AG04450 (cell line): ENCODE results near the gene ATP5F1B. TPM values are rescaled to one million over a fixed set of nuclear protein-coding genes. Genes with fewer than 3 reads are reported as not detected.

Experiments used
- CTCF ChIA-PET: fragments of 300-600, 350-600 bp; formaldehyde crosslinking; extraction: SDS; loops from one replicate; lab custom pipeline; 2022; ENCODE audit warnings: antibody characterized with exemption, inconsistent platforms; lab: Charles Lee
- POLR2A ChIA-PET: fragments of 350-600 bp; formaldehyde crosslinking; extraction: SDS; loops from one replicate; lab custom pipeline; 2021; ENCODE audit warnings: antibody characterized with exemption, inconsistent platforms; lab: Yijun Ruan, JAX
- DNase-seq: peaks from one replicate; pipeline ENCODE4 v3.0.0-alpha.2; 2011; ENCODE audit warnings: low read depth, low spot score
- H3K27ac ChIP-seq: one replicate; pipeline ENCODE4 v1.5.1; 2012; ENCODE audit warnings: low read depth, low read length, control low read depth
- H3K27me3 ChIP-seq: one replicate; pipeline ENCODE4 v1.6.0; 2012; ENCODE audit warnings: low read length; ENCODE audit not compliant: control insufficient read depth, insufficient read depth
- H3K4me3 ChIP-seq: 2 replicates; pipeline ENCODE4 v1.5.1; 2011; ENCODE audit warnings: mild to moderate bottlenecking, low read depth, low read length, control low read depth
- H3K9me3 ChIP-seq: 2 replicates; pipeline ENCODE4 v1.5.1; 2012; ENCODE audit warnings: low read length; ENCODE audit not compliant: control insufficient read depth, insufficient read depth
- polyA plus RNA-seq: library from polyadenylated mRNA; depleted of rRNA; stranded (reverse); fragments of >200 nt; gene quantifications from 2 replicates; pipeline ENCODE4 v1.2.3, GENCODE V29; 2011
- TF ChIP-seq, protein P1 (sequence below): IDR thresholded peaks from 2 replicates; pipeline ENCODE4 v1.5.1; 2011; ENCODE audit warnings: low read depth, low read length, control low read depth, inconsistent platforms

The ATP5F1B gene
- polyA plus RNA-seq, 1 experiment, result 975 TPM

DNA sequence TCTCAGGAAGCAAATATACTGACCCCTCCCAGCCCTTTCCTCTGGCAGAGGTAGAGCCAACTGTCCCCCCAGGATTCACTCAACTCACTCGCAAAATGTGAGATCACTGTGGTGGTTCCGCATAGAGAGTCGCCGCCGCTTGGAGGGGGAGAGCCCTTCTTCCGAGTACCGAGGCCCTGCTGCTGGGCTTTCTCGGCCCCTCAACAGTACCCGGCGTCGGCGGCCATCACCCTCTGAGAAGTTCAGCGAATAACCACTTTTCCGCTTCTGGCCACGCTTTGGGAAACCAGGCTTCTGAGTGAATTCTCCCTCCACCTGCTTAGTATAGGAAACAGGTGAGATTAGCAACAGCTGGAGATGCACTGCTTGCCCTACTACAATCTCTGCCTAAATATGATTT lies 46.7 kb downstream of the ATP5F1B start:
- DNase-seq, result no peak
- ChIA-PET CTCF (no interaction called here), POLR2A (no interaction called here)
- H3K27ac ChIP-seq, result no peak overlapping the region
- TF ChIP-seq, protein P1, sequence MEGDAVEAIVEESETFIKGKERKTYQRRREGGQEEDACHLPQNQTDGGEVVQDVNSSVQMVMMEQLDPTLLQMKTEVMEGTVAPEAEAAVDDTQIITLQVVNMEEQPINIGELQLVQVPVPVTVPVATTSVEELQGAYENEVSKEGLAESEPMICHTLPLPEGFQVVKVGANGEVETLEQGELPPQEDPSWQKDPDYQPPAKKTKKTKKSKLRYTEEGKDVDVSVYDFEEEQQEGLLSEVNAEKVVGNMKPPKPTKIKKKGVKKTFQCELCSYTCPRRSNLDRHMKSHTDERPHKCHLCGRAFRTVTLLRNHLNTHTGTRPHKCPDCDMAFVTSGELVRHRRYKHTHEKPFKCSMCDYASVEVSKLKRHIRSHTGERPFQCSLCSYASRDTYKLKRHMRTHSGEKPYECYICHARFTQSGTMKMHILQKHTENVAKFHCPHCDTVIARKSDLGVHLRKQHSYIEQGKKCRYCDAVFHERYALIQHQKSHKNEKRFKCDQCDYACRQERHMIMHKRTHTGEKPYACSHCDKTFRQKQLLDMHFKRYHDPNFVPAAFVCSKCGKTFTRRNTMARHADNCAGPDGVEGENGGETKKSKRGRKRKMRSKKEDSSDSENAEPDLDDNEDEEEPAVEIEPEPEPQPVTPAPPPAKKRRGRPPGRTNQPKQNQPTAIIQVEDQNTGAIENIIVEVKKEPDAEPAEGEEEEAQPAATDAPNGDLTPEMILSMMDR, result no peak
- H3K27me3 ChIP-seq, result no peaks in the 10 kb centered on the region
- no peak overlapping the region for H3K4me3 ChIP-seq
- H3K9me3 ChIP-seq, result no peaks in the 10 kb centered on the region

DNA sequence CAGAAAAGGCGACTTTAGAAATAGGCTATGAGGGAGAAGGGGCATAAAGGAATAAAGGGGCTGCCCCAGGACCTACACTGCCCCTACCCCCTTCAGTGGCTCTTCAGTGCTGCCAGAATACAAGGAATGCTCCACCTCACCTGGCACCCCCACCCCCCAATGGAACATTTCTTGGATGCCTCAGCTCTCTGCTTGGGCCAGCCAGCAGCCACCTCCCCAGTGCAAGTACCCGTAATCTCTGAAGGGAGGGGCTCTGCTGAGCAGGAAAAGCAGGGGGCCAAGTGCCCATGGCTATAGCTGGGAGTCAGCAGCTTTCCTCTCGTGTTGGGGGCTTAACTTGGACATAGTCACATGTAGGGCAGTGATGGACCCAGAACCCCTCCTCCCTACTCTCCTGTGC lies 49.0 kb downstream of the ATP5F1B start:
- H3K9me3 ChIP-seq, result no peaks in the 10 kb centered on the region
- ChIA-PET CTCF (interaction anchor here (0.6 to 4.9 kb wide), 3 partner anchors 39 to 83 kb away, joined by 3 to 60 read pairs (median 4); no protein-coding TSS in a partner anchor), POLR2A (no interaction called here)
- DNase-seq, result no peak
- H3K27ac ChIP-seq, result no peak overlapping the region
- no peaks in the 10 kb centered on the region for H3K27me3 ChIP-seq
- no peak overlapping the region for H3K4me3 ChIP-seq
- TF ChIP-seq, protein P1, result no peak

DNA sequence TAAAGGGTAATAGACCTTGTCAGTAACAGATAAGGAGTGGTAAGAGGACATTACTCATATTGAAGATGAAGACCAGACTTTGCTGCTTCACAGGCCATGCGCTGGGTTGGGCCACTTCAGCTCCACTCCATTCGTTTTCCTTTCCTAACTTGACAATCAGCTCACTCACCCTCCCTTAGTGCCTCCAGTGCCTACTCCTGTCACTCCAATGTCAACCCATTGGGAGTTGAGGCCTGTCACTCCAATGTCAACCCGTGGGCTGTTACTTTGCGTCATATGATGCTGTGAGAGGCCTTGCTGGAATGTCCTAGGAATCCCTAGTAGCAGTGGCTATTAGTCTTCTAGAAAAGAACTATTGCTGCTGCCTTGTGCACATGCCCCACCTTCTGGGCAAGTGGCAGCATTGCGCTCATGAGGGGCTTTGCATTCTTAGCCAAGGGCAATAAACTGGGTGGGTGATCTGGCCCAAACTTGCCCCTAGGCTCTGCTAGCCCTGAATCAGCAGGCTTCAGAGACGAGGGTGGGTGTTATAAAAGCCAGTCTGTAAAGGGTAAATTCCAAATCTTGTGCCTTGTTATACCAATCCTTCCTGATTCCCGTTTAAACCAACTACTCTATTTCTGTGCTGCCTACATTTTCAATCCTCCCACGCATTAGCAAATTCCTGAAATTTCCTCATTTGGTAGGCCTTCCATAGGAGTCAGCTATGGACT lies 51.7 kb downstream of the ATP5F1B start:
- DNase-seq, result peak; percentile 55
- Histone ChIP-seq H3K4me3 (no peak overlapping the region), H3K27ac (peak overlapping the region; percentile 63), H3K9me3 (no peaks in the 10 kb centered on the region), H3K27me3 (no peaks in the 10 kb centered on the region)
- ChIA-PET POLR2A (interaction anchor here (0.5 to 1.0 kb wide), 2 partner anchors 43 to 80 kb away, joined by 4 to 5 read pairs; no protein-coding TSS in a partner anchor), CTCF (interaction anchor here (0.6 to 4.9 kb wide), 18 partner anchors 8 to 543 kb away, joined by 3 to 60 read pairs (median 4); partner anchors contain the start of gene RBMS2)
- TF ChIP-seq, protein P1, result peak; percentile 94

DNA sequence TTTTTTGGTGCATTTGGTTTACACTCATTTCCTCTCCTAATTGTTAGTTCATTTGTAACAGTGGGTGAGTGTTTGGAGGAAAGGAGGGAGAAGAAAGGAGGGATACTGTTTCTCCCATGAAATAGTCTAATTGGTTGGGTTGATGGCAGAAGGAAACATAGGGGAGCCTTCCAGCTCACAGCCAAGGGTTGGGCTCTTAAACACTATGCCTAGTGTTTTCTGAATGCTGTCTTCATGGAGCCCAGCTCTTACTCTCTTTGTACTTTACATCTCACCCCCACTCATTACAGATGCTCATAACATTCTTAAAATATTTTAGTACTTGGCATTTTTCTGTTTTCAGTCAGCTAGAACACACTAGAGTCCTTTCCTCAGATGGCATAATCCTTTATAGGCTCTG lies 53.8 kb downstream of the ATP5F1B start:
- ChIA-PET CTCF (interaction anchor here (0.8 to 7.8 kb wide), 5 partner anchors 11 to 95 kb away, joined by 3 to 58 read pairs (median 4); no protein-coding TSS in a partner anchor), POLR2A (no interaction called here)
- H3K27ac ChIP-seq, result no peak overlapping the region
- H3K9me3 ChIP-seq, result no peaks in the 10 kb centered on the region
- TF ChIP-seq, protein P1, result no peak
- no peak for DNase-seq
- H3K27me3 ChIP-seq, result no peaks in the 10 kb centered on the region
- no peak overlapping the region for H3K4me3 ChIP-seq

DNA sequence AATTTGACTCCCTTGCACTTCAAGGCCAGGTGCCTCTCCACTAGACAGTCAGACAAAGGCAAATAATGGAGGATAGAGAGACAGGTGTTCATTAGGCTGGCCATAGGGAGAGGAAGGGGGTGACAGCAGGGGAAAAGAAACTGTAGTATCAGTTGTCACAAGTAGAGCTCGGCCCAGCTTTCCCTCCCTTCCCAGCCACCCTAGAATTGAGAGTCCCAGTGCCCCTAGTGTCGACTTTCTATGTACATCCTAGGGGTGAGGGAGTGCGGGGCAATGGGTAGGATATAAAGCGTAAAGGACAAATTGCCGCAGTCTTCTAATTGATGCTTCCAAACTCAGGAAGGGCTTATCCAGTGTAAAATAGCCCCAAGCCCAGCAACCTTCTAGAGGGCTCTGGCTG lies 54.7 kb downstream of the ATP5F1B start:
- no peak for DNase-seq
- no peaks in the 10 kb centered on the region for H3K9me3 ChIP-seq
- peak overlapping the region; percentile 3 for H3K27ac ChIP-seq
- ChIA-PET CTCF (interaction anchor here (0.8 to 7.8 kb wide), 8 partner anchors 10 to 94 kb away, joined by 3 to 58 read pairs (median 4); no protein-coding TSS in a partner anchor), POLR2A (interaction anchor here (0.5 kb wide), 1 partner anchor 67 kb away, joined by 3 read pairs; no protein-coding TSS in a partner anchor)
- H3K27me3 ChIP-seq, result no peaks in the 10 kb centered on the region
- TF ChIP-seq, protein P1, result no peak
- no peak overlapping the region for H3K4me3 ChIP-seq
